Measurements from ENCODE around the gene RAI1. TPM values are rescaled to one million over a fixed set of nuclear protein-coding genes. Genes with fewer than 3 reads are reported as not detected.

Gene RAI1
- total RNA-seq, 2 donors from 2014 or later, result 7.0 to 16.0 TPM

DNA sequence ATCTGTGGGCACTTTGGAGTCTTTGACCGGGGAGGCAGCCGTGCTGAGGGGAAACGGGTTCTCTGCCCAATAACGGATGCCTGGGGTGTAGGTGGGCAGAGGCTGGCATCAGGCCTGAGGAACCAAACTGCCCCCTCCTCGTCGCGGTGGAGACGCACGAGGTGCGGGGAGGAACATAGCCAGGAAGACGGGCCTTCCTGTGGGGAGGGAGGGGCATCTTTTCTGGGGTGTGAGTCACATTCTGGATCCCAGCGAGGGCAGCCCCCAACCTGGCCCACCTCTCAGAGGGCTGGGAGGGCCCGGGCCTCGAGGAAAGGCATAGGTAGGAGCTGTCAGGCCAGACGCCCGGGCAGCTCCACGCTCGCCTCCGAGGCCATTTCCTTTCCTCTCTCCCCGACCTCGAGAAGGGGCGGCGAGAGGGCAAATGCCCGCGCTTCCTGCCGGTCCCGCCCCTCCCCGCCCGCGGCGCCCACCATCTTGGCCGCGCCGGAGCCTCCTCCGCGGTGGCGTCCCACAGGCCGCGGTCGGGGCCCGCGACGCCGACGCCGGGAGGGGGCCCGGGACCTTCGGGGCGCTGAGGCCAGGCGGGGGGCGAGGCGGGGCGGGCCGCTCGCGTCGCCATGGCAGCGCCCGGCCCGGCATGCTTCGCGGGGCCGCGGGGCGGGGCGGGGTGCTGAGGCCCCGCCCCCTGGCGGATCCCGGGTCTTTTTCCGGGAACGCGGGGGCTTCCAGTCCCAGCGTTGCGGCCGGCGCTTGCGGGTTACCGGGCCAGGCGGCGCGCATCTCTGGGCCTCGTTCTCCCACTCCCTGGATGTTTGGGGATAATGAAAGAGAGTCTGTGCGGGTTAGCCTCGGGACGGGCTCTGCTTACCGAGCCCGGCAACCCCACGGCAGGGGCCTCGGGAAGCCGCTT, 13.2 kb downstream of the RAI1 start:
- Mint-ChIP-seq H3K27ac (peak overlapping the region; percentile 96), H3K27me3 (no peaks in the 10 kb centered on the region), H3K9me3 (no peaks in the 10 kb centered on the region), H3K4me1 (peaks cover 23% of the 10 kb centered on the region), H3K36me3 (ENCODE audit: low read depth) (no peaks in the 10 kb centered on the region), H3K4me3 (peak overlapping the region; percentile 86)
- ATAC-seq (replicated peaks), result peak; percentile 83

DNA sequence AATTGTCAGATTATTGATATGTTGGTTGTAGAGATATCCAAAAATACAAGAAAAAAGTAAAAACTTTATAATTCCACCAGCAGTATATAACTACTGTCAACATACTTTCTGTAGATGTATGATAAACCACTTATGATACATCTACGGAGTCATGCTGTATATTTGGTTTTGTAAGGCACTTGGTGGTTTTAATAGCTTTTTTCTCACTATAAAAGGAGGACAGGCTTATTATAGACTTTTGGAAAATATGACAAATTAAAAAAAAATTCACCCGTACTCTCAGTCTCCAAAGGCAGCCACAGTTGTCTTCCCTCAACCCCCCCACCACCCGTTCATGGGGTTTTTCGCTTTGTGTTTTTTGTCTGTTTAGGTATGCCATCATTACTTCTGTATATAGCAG, 14.8 kb downstream of the RAI1 start:
- Mint-ChIP-seq H3K27me3 (no peaks in the 10 kb centered on the region), H3K27ac (peak overlapping the region; percentile 89), H3K9me3 (no peaks in the 10 kb centered on the region), H3K4me3 (peak overlapping the region; percentile 86), H3K4me1 (peaks cover 17% of the 10 kb centered on the region), H3K36me3 (ENCODE audit: low read depth) (no peaks in the 10 kb centered on the region)
- no peak for ATAC-seq (replicated peaks)

DNA sequence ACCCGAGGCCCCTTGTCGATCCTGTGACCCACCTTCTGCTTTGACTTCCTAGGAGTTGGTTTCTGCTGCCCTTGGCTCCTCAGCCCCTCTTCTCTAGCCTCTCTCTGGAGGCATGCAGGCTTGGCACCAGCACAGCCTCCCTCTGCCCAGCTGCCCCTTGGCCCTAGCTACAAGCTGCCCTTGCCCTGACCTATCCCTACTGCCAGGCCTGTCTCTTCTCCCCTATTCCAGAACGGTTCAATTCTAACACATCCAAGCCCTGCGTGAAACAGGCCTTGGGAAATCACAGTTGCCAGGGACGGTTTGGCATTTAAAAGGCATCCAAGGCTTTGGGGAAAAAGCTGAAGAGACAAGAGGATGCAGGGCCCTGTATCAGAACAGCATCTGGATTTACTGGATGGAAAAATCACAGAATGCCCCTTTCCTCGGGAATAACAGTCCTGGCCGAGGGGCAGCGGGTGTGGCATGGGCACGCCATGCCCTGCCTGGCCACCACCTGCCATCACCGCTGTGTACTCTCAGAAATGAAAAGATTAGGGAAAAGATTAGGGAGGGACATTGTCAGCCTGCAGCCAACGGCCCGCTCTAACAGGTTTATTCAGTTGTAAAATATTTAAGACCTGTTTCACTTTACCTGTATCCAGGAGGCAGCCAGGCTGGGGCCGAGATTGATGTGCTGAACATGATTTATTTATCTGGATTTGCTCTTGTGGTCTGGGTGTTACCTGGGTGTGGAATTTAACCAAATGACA, 15.8 kb downstream of the RAI1 start:
- peaks cover 15% of the 10 kb centered on the region for H3K4me1 Mint-ChIP-seq
- H3K4me3 Mint-ChIP-seq, result peak overlapping the region; percentile 86
- H3K9me3 Mint-ChIP-seq, result no peaks in the 10 kb centered on the region
- H3K27me3 Mint-ChIP-seq, result no peaks in the 10 kb centered on the region
- H3K27ac Mint-ChIP-seq, result peak overlapping the region; percentile 89
- no peak for ATAC-seq (replicated peaks)
- H3K36me3 Mint-ChIP-seq (ENCODE audit: low read depth), result no peaks in the 10 kb centered on the region

DNA sequence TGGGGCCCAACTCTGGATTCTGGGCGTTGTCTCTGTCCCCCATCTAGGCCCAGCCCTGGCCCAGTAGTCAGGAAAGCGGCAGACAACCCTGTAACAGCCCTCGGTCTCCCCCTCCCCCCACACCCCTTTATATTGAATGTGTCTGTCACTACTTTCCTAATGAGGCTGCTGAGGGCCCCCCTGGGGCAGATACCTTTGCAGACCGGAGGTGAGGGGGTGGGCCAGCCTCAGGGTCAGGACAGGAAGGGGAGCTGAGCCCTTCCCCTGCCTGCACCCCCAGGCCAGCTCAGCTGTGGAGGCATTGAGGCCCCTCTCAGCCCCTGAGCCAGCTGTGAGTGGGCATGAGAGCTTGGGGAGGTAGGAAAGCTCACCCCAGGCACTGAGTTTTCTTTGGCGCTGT, 17.1 kb downstream of the RAI1 start:
- ATAC-seq (replicated peaks), result no peak
- Mint-ChIP-seq H3K27me3 (no peaks in the 10 kb centered on the region), H3K4me3 (no peak overlapping the region), H3K9me3 (no peaks in the 10 kb centered on the region), H3K36me3 (ENCODE audit: low read depth) (no peaks in the 10 kb centered on the region), H3K27ac (no peak overlapping the region), H3K4me1 (peaks cover 15% of the 10 kb centered on the region)

DNA sequence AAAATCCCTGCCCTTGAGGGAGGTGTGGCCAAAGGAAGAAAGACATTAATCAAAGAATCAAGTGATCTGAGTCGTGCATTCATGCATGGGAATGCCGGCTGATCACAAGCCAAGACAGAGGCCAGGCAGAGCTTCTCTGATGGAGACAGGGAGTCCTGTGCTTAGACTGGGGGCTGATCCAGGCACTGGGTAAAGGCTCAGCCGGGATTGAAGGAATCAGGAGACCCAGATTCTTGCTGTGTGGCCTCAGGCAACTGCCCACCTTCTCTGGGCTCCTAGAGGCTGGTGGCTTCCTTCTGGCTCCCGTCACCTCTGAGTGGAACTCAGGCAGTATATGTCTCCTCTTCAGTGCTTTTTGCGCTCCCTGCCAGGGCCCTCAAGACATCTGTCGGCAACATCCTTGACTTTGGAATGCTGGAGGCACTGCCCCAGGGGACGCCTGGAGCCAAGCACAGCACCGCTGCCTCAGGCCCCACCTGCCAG, 17.7 kb downstream of the RAI1 start:
- Mint-ChIP-seq H3K27me3 (no peaks in the 10 kb centered on the region), H3K4me3 (no peak overlapping the region), H3K9me3 (no peaks in the 10 kb centered on the region), H3K36me3 (ENCODE audit: low read depth) (no peaks in the 10 kb centered on the region), H3K27ac (no peak overlapping the region), H3K4me1 (peaks cover 14% of the 10 kb centered on the region)
- ATAC-seq (replicated peaks), result no peak

DNA sequence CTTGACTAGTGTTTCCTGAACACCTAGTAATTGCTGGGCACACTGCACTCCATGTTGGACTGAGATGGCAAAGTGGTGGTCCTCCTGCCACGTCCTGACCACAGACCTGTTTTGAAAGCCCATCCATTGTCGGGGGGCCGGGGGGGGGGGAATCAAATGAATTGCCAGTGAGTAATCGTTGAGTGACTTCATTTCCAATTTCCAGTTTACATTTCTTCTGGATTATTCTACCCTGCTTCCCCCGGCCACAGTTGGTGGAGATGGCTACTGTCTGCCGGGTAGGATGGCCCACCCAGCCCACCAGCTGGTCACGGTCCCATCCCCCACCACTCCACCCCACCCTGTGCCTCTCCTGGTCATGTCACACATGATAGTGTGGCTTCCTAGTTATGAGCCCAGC, 18.2 kb downstream of the RAI1 start:
- Mint-ChIP-seq H3K4me1 (peaks cover 10% of the 10 kb centered on the region), H3K27me3 (no peaks in the 10 kb centered on the region), H3K9me3 (no peaks in the 10 kb centered on the region), H3K27ac (no peak overlapping the region), H3K4me3 (no peak overlapping the region), H3K36me3 (ENCODE audit: low read depth) (no peaks in the 10 kb centered on the region)
- no peak for ATAC-seq (replicated peaks)

DNA sequence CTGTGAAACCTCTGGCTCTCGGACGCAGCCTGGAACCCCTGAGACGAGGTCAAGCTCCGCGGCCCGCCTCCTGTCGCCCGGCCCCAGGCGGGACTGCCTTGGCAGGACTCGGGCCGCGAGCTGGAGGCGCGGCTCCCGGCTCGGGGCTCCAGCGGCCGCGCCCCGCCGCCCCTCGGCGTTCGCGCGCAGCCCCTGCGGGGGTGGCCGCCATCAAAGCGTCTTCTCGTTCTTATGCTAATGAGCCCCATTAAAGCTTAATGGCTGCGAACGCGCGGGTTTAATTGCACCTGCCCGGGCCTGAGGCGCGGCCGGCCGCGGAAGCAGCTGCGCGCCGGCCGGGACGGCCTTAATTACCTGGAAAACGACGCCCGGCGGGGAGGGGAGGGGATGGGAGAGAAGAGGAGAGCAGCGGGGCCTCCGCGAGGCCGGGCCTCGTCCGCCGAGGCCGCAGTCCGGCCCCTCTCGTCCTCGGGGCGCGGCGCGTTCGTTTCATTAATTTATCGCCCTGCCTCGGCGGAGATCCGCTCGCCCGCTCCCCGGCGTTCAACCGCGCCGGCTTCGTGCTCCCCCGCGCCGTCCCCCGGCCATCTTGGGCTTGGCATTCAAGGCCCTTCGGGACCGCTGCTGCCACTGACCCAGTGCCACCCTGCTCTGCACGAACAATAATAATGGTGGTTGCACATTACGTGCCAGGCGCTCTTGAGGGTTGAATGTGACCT, 19.2 kb downstream of the RAI1 start:
- H3K36me3 Mint-ChIP-seq (ENCODE audit: low read depth), result no peaks in the 10 kb centered on the region
- no peaks in the 10 kb centered on the region for H3K27me3 Mint-ChIP-seq
- H3K9me3 Mint-ChIP-seq, result no peaks in the 10 kb centered on the region
- no peak for ATAC-seq (replicated peaks)
- no peak overlapping the region for H3K27ac Mint-ChIP-seq
- H3K4me1 Mint-ChIP-seq, result peaks cover 10% of the 10 kb centered on the region
- H3K4me3 Mint-ChIP-seq, result no peak overlapping the region

DNA sequence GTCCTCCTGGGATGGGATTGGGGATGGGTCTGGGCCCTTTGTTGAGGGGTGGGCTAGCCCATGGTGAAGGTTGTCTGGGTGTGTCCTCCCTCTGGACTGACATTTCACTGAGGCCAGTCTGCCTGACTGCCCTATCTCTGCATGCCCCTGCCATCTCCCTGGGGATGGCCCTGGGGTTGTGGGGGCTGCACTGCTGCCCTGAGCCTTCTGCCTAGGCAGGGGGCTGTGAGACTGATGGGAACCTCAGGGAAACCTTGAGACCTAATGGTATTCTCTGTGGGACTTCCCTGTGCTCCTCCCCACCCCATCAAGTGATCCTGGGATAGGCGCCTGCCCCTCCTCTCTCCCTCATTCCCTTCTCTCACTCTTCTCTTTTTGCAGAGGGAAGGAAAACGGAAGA, 19.9 kb downstream of the RAI1 start:
- Mint-ChIP-seq H3K4me1 (peaks cover 10% of the 10 kb centered on the region), H3K9me3 (no peaks in the 10 kb centered on the region), H3K27me3 (no peaks in the 10 kb centered on the region), H3K36me3 (ENCODE audit: low read depth) (no peaks in the 10 kb centered on the region), H3K27ac (no peak overlapping the region), H3K4me3 (no peak overlapping the region)
- no peak for ATAC-seq (replicated peaks)

DNA sequence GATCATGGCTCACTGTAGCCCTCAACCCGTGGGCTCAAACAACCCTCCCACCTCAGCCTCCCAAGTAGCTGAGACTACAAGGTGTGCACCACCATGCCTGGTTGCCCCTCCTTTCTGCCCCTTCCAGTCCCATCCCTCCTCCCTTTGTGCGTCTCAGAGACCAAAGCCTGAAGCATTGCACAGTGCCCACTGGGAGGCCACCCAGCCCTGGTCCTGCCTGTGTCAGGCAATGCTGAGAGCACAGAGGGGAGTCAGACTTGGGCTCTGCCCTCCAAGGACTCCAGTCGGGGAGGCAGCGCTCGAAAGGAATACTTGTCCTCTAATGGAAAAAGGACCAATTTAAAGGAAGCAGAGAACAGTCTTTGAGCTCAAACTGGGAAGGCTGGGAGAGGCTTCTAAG, 20.4 kb downstream of the RAI1 start:
- H3K36me3 Mint-ChIP-seq (ENCODE audit: low read depth), result no peaks in the 10 kb centered on the region
- no peaks in the 10 kb centered on the region for H3K27me3 Mint-ChIP-seq
- H3K4me3 Mint-ChIP-seq, result no peak overlapping the region
- H3K27ac Mint-ChIP-seq, result no peak overlapping the region
- peaks cover 10% of the 10 kb centered on the region for H3K4me1 Mint-ChIP-seq
- H3K9me3 Mint-ChIP-seq, result no peaks in the 10 kb centered on the region
- ATAC-seq (replicated peaks), result no peak

DNA sequence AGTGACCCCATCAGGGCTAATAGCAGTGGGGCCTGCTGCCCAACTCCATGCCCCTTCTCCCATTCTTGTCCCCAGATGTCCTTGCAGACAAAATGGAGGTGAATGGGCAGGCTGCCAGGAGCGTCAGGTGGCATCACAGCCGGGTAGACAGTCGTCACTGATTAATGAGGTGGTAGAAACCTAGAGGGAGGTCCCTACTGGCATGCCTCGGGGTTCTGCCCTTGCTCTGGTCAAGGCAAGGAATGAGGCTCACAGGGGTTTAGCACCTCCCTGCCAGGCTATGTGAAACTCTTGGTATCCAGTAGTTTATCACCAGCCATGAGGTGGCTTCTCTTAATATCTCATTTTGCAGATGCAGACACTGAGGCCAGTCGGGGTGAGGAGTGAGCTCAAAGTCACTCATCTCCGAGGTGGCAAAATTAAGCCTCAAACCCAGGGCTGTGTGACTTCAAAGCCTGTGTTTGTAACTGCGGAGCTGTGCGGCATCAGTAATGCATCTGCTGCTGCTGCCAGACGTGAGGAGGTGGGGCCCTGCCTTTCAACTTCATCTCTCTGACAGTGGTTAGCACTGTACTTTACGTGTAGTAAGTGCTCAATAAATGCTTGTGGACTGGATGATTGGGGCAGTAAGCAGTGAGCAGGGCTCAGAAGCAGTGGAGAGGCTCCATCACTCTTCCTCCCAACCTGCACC, 21.3 kb downstream of the RAI1 start:
- no peak for ATAC-seq (replicated peaks)
- Mint-ChIP-seq H3K4me1 (peaks cover 1% of the 10 kb centered on the region), H3K27me3 (no peaks in the 10 kb centered on the region), H3K9me3 (no peaks in the 10 kb centered on the region), H3K4me3 (no peak overlapping the region), H3K36me3 (ENCODE audit: low read depth) (no peaks in the 10 kb centered on the region), H3K27ac (peak overlapping the region; percentile 28)

DNA sequence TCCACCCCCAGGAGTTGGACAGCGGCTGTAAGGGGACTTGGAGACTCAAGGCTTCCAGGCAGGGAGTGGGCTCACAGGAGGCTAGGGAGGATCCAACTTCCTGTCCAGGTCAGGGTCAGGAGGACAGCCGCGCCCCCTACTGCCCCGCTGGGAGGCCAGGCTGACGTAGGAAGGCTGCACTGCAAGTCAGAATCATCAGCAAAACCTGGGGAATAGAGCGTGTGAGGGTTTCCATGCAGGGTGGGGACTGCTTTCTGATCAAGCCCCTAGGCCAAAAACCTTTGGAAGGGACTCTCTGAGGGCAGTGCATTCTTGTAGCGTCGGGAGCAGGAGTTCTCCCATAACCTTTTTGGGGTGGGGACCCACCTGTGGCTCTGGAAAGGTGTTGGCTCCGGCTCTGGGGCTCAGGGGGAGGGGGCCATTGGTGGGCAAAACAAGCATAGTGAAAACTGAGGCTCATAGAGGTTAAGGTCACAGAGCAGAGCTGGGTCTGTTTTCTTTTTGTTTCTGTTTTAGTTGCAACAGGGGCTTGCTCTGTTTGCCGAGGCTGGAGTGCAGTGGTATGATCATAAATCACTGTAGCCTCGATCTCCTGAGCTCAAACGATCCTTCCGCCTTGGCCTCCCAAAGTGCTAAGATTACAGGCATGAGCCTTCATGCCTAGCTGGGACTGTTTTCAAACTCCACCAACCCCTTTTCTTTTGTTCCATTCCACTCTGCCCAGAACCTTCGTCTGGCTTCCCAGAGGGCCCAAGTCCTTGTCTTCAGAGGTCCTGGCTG, 22.1 kb downstream of the RAI1 start:
- Mint-ChIP-seq H3K4me1 (no peaks in the 10 kb centered on the region), H3K9me3 (no peaks in the 10 kb centered on the region), H3K27ac (peak overlapping the region; percentile 28), H3K36me3 (ENCODE audit: low read depth) (no peaks in the 10 kb centered on the region), H3K27me3 (no peaks in the 10 kb centered on the region), H3K4me3 (no peak overlapping the region)
- no peak for ATAC-seq (replicated peaks)

DNA sequence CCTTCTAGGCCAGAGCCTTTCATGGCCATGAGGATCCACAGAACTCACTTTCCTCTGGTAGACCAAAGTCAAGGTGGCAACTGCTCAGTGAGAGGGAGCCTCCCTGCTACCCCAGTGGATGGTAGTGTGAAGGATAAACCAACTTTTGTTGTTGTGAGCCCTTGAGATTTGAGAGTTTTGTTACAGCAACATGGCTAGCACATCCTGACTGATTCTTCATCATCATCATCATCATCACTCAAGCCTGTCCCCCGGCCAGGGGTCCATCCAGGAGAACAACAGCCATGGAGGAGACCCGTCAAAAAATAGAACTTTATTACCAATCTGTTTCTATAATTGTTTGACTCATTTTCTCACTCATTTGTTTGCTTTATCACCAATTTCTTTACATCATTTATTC, 23.7 kb downstream of the RAI1 start:
- no peak overlapping the region for H3K4me3 Mint-ChIP-seq
- H3K27me3 Mint-ChIP-seq, result no peaks in the 10 kb centered on the region
- ATAC-seq (replicated peaks), result no peak
- H3K9me3 Mint-ChIP-seq, result no peaks in the 10 kb centered on the region
- no peaks in the 10 kb centered on the region for H3K36me3 Mint-ChIP-seq (ENCODE audit: low read depth)
- H3K4me1 Mint-ChIP-seq, result no peaks in the 10 kb centered on the region
- no peak overlapping the region for H3K27ac Mint-ChIP-seq

DNA sequence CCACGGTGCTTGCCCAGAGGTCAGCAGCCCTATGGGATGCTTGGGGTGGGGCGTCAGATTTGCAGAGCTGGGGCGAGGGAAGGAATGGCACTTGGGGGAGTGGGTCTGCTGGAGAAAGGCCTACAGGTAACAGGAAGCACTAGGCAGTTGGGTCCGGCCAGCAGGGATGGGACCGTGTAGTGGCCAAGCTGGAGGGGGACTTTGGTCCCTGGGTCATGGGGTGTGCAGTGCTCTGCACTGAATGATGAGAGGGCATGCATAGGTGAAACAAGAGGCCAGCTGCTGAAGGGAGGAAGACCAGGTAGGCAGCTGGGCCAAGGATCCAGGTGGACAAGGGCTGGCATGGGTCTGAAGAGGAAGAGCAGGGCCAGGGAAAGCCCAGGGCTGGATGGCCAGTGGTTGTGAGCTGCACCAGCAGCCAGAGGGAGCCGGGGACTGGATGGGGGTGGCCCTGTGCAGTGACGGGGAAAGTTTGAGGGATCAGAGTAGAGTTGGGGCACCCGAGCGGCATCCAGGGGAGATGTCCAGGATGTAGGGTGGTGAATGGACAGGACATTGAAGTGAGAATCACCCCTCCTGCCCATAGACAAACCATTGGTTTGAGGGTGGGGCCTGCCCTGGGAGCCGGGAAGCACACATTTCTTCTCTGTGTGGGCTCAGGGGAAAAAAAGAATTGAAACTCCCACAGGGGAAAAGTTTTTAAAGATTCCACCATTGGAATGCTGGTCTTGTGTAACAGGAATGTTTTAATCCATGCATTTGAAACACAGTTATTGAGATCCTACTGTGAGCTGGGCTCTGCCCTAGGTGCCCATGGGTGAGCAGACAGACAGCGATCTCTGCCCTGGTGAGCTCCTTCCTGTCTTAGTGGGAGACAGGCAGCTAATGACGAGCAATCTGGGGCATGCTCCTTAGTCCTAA, 25.1 kb downstream of the RAI1 start:
- ATAC-seq (replicated peaks), result no peak
- H3K36me3 Mint-ChIP-seq (ENCODE audit: low read depth), result no peaks in the 10 kb centered on the region
- H3K27ac Mint-ChIP-seq, result no peak overlapping the region
- H3K4me3 Mint-ChIP-seq, result no peak overlapping the region
- H3K9me3 Mint-ChIP-seq, result no peaks in the 10 kb centered on the region
- H3K4me1 Mint-ChIP-seq, result no peaks in the 10 kb centered on the region
- H3K27me3 Mint-ChIP-seq, result no peaks in the 10 kb centered on the region

All from activated T-helper 17 cell treated with anti-CD3 and anti-CD28 coated beads, Interleukin-2, amount 50 U/mL, for 72 hours (primary cell).